HG03175 (cell line): Measurements from ENCODE around the gene EBF3.

Experiments
- ATAC-seq: cut with Tn5 transposase; IDR thresholded peaks from one replicate; pipeline ENCODE4 v1.9.1; 2021; ENCODE audit warnings: mild to moderate bottlenecking, moderate library complexity; ENCODE audit not compliant: unreplicated experiment

EBF3 gene

GRCh38 chr10:129855836-129856563 is 108.1 kb downstream of the EBF3 start:
- ATAC-seq: no peak

GRCh38 chr10:129854796-129855705 is 109.0 kb downstream of the EBF3 start:
- no peak for ATAC-seq

GRCh38 chr10:129854158-129854557 is 109.9 kb downstream of the EBF3 start:
- no peak for ATAC-seq

GRCh38 chr10:129853562-129853903 is 110.5 kb downstream of the EBF3 start:
- ATAC-seq: no peak

GRCh38 chr10:129852829-129853561 is 111.1 kb downstream of the EBF3 start:
- no peak for ATAC-seq

- no peak for ATAC-seq
Measured at GRCh38 chr10:129851941-129852640, 112.0 kb downstream of the EBF3 start.

GRCh38 chr10:129850790-129851189 is 113.3 kb downstream of the EBF3 start:
- no peak for ATAC-seq

- no peak for ATAC-seq
Measured at GRCh38 chr10:129850316-129850715, 113.8 kb downstream of the EBF3 start.

- no peak for ATAC-seq
Measured at GRCh38 chr10:129849853-129850252, 114.2 kb downstream of the EBF3 start.

- no peak for ATAC-seq
Measured at GRCh38 chr10:129849452-129849750, 114.7 kb downstream of the EBF3 start.

GRCh38 chr10:129848696-129849451 is 115.2 kb downstream of the EBF3 start:
- ATAC-seq: no peak

- ATAC-seq: no peak
Measured at GRCh38 chr10:129847741-129848483, 116.2 kb downstream of the EBF3 start.

GRCh38 chr10:129846991-129847391 is 117.1 kb downstream of the EBF3 start:
- no peak for ATAC-seq

- ATAC-seq: no peak
Measured at GRCh38 chr10:129845111-129845753, 118.8 kb downstream of the EBF3 start.

GRCh38 chr10:129844216-129844766 is 119.8 kb downstream of the EBF3 start:
- no peak for ATAC-seq

- ATAC-seq: no peak
Measured at GRCh38 chr10:129843702-129844101, 120.4 kb downstream of the EBF3 start.

- ATAC-seq: no peak
Measured at GRCh38 chr10:129843131-129843541, 120.9 kb downstream of the EBF3 start.

GRCh38 chr10:129842031-129842430 is 122.0 kb downstream of the EBF3 start:
- no peak for ATAC-seq

GRCh38 chr10:129841590-129841989 is 122.5 kb downstream of the EBF3 start:
- ATAC-seq: no peak
